ENCODE measurements around the gene USP36. TPM values are rescaled to one million over a fixed set of nuclear protein-coding genes. Genes with fewer than 3 reads are reported as not detected.

USP36 gene
- total and polyA plus RNA-seq, 9 of the 15 experiments (the other 6 are each of a cell fraction or from before 2014, with no cell fraction given) = 6.4 to 72.8 (median 22.5) TPM

- FAIRE-seq (peak; percentile 29), DNase-seq (ENCODE audit: extremely low read depth in 1 of 4, low spot score in 3 of 4) (peak in 2 of 4 experiments; percentile 23 to 28), ATAC-seq (peak; percentile 47)
- Histone ChIP-seq H3K36me3 (ENCODE audit: control insufficient read depth, insufficient read depth, low read length) (no peaks in the 10 kb centered on the region), H3K79me2 (ENCODE audit: control insufficient read depth, insufficient read depth, low read length) (no peaks in the 10 kb centered on the region), H3K9ac (ENCODE audit: insufficient read depth in 1 of 2, low read depth in 2 of 2, low read length in 2 of 2) (peak overlapping the region in 1 of 2 experiments; percentile 31; a peak in 1 of 4 replicates), H3K4me3 (no peak overlapping the region), H3K27me3 (ENCODE audit: control insufficient read depth in 2 of 2, insufficient read depth in 2 of 2, low read length in 2 of 2) (peaks cover 0 to 17% of the 10 kb centered on the region in 2 experiments; a peak in 2 of 5 replicates), H3K4me2 (ENCODE audit: insufficient read depth, low read length) (peak overlapping the region; percentile 70; the same call in 1 of the 2 replicates), H2AFZ (ENCODE audit: low read depth, low read length) (no peak overlapping the region), H3K9me1 (ENCODE audit: control insufficient read depth, insufficient read depth, low read length) (no peaks in the 10 kb centered on the region), H4K20me1 (replicated peaks; ENCODE audit: control insufficient read depth, insufficient read depth, low read length) (no peaks in the 10 kb centered on the region), H3K9me3 (replicated peaks; ENCODE audit: control insufficient read depth, insufficient read depth, low read depth, low read length) (no peaks in the 10 kb centered on the region), H3K4me1 (replicated peaks in 1 of 2; ENCODE audit: control insufficient read depth in 2 of 2, insufficient read depth in 2 of 2, low read length in 2 of 2) (peaks cover 18 to 23% of the 10 kb centered on the region in 2 experiments), H3K27ac (ENCODE audit: extremely low read depth, low read depth, low read length) (no peak overlapping the region)
- no TSS peak for BruUV-seq (replicated peaks)
- in situ Hi-C loops (cut with MboI) (no loop called here), intact Hi-C loops (cut with micrococcal nuclease) (no loop called here)
- WGBS (ENCODE audit: insufficient coverage, low coverage, missing lambda C conversion rate) = 3% methylated on average over 8 of the region's 9 CpGs
- CTCF ChIA-PET (ENCODE audit: low intra/inter-chr PET ratio) = interaction anchor here (0.5 kb wide), 1 partner anchor 569 kb away, joined by 5 read pairs; no protein-coding TSS in a partner anchor
- POLR2A ChIA-PET = interaction anchor here (0.6 to 2.0 kb wide), 4 partner anchors 11 to 61 kb away, joined by 3 to 6 read pairs (median 4); partner anchors contain the start of gene USP36
- TF ChIP-seq CEBPG (CRISPR knock-in tag; IDR thresholded peaks at IDR 0.05) = 0 out of 2 replicates have a peak, but pooled peaks have one; percentile 30
- TF ChIP-seq CEBPG (tag; conservative IDR thresholded peaks at IDR 0.05 in 1 of 2, IDR thresholded peaks at IDR 0.05 in 1 of 2) = no peak
- TF ChIP-seq PKNOX1 (IDR thresholded peaks at IDR 0.05) = peak; percentile 66
- peak in 1 of 2 experiments; percentile 21 for TF ChIP-seq E2F6 (IDR thresholded peaks at IDR 0.05; ENCODE audit: borderline replicate concordance in 1 of 2, extremely low read depth in 1 of 2, insufficient read depth in 1 of 2, insufficient read length in 1 of 2, low read depth in 1 of 2, low read length in 1 of 2, poor library complexity in 1 of 2, severe bottlenecking in 1 of 2)
- TF ChIP-seq SMARCC2 (IDR thresholded peaks at IDR 0.05; ENCODE audit: low read depth) = 0 out of 2 replicates have a peak, but pooled peaks have one; percentile 12
- TF ChIP-seq ZNF778 (CRISPR knock-in tag; IDR thresholded peaks at IDR 0.05) = no peak
- 0 out of 2 replicates have a peak, but pooled peaks have one; percentile 5 for TF ChIP-seq MTA1 (IDR thresholded peaks at IDR 0.05; ENCODE audit: borderline replicate concordance)
- no peak for TF ChIP-seq AFF4 (CRISPR knock-in tag; IDR thresholded peaks at IDR 0.05)
- TF ChIP-seq MXD1 (CRISPR knock-in tag; IDR thresholded peaks at IDR 0.05; ENCODE audit: borderline replicate concordance, poor library complexity, severe bottlenecking) = no peak
- TF ChIP-seq USF1 (CRISPR knock-in tag; IDR thresholded peaks at IDR 0.05) = peak; percentile 50; the same call in 1 of the 2 replicates
- no peak for TF ChIP-seq ZNF263 (CRISPR knock-in tag; IDR thresholded peaks at IDR 0.05; ENCODE audit: borderline replicate concordance)
Observed at GRCh38 chr17:78854508-78854907, 13.9 kb upstream of the USP36 start.

All from K562 (cell line).